Measurements from ENCODE around the gene KLF1. TPM values are rescaled to one million over a fixed set of nuclear protein-coding genes. Genes with fewer than 3 reads are reported as not detected.
"Not testable (repeated sequence)": the region's sequence is repeated elsewhere in the genome, so short reads cannot be mapped to it uniquely, and the experiment has no call there.

KLF1 gene
- total RNA-seq, 1 experiment from 2014 or later = 0.06 TPM

DNA sequence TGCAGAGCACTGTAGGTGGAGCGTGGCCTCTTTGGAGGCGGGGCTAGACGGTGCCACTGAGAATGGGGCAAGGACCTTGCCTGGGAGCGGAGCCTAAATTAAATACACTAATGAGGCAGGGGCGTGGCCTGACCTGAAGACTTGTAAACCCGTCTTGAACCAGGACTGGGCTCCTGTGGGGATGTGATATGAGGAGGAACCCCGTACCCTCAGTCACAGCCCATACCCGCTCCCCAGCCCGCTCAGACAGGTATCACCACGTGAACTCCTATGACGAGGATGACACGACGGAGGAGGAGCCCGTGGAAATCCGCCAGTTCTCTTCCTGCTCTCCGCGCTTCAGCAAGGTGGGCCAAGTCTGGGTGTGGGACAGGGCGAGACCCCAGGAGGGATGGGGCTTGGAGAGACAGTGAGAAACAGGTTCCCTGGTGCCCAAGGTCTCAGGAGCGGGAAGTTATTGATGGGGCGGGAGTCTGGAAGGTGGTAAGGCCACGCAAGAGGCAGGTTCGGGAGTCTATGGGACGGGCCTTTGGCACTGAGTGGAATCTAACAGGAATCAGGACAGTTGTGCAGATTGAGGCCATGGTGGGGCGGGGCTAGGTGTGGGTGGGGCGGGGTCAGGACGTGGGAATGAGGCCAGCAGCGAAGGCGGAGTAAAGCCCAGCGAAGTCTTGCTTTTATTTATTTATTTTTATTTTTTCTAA lies 20.4 kb downstream of the KLF1 start:
- Histone ChIP-seq H3K27me3 (no peaks in the 10 kb centered on the region), H3K4me1 (0 out of 2 replicates have a peak, but pooled peaks cover 2% of the 10 kb centered on the region), H3K36me3 (no peaks in the 10 kb centered on the region), H3K4me3 (peak overlapping the region; percentile 59), H3K27ac (no peak overlapping the region), H3K9me3 (replicated peaks) (no peaks in the 10 kb centered on the region)
- peak; percentile 49 to 60 for DNase-seq

DNA sequence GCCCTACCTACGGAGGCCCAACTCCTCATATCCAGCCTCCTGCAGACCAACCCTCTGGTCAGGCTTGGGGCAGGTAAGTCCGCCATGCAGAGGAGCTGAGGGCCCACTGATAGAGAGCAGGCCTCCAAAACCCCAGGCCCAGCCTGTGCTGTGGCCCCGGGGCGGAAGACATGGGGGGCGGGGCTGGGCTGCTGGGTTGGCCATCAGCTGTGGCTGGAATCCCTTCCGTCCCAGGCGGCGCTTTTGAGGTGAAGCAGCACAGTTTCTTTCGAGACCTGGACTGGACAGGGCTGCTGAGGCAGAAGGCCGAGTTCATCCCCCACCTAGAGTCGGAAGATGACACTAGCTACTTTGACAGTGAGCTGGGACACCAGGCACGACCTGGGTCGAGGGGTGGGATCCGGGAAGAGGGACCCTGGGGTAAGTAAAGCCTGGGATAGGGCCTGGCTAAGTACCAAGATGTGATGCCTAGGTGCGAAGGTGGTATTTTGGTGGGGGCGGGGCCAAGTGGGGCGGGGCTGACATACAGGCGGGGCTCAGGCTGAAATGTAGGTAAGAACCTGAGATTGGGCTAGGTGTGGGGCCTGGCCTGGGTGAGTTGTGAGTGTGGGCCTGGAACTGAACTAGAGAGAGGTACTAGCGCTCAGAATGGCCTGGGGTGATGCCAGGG lies 21.1 kb downstream of the KLF1 start:
- Histone ChIP-seq H3K4me3 (no peak overlapping the region), H3K27me3 (no peaks in the 10 kb centered on the region), H3K9me3 (replicated peaks) (no peaks in the 10 kb centered on the region), H3K36me3 (no peaks in the 10 kb centered on the region), H3K27ac (no peak overlapping the region), H3K4me1 (0 out of 2 replicates have a peak, but pooled peaks cover 2% of the 10 kb centered on the region)
- DNase-seq = no peak

DNA sequence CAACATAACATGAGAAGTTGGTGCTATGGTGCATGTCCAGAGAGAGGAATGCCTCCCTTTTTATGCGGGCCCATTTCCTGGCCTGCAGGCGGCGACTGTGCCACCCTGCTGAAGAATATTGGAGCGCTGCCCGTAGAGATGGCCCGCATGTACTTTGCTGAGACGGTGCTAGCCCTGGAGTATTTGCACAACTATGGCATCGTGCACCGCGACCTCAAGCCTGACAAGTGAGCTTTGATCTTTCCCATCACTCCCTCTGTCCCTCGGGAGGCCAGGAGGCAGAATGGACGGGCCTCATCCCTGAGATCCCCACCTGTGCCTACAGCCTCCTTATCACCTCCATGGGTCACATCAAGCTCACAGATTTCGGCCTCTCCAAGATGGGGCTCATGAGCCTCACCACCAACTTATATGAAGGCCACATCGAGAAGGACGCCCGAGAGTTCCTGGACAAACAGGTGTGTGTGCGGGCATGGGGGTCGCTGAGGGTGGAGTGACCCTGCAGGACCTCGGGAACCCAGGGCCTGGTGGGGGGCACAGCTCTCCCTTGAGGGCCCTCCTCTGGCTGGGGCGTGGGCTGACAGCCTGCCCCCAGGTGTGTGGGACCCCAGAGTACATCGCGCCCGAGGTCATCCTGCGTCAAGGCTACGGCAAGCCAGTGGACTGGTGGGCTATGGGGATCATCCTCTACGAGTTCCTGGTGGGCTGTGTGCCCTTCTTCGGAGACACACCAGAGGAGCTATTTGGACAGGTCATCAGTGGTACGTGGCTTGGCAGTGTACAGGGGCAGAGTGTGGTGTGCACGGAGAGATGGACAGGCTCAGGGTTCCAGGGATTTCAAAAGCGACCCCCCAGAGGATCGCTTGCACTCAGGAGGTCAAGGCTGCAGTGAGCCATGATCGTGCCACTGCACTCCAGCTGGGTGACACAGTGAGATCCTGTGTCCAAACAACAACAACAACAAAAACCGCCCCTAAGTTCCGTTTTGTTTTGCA lies 22.0 kb downstream of the KLF1 start:
- Histone ChIP-seq H3K9me3 (replicated peaks) (no peaks in the 10 kb centered on the region), H3K36me3 (no peaks in the 10 kb centered on the region), H3K27me3 (no peaks in the 10 kb centered on the region), H3K27ac (no peak overlapping the region), H3K4me1 (0 out of 2 replicates have a peak, but pooled peaks cover 2% of the 10 kb centered on the region), H3K4me3 (no peak overlapping the region)
- no peak for DNase-seq

DNA sequence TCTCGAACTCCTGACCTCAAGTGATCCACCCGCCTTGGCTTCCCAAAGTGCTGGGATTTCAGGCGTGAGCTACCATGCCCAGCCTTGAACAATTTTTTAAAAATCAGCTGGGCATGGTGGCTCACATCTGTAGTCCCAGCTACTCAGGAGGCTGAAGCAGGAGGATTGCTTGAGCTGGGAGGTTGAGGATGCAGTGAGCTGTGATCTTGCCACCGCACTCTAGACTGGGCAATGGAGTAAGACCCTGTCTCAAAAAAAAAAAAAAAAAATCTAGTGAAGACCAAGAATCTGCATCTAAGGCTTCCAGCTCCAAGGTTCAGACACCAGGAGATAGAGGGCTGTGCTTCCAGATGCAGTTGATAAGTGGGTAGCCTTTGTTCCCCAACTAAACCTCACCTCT lies 22.9 kb downstream of the KLF1 start:
- H3K4me3 ChIP-seq = no peak overlapping the region
- no peaks in the 10 kb centered on the region for H3K9me3 ChIP-seq (replicated peaks)
- no peak overlapping the region for H3K27ac ChIP-seq
- H3K36me3 ChIP-seq = no peaks in the 10 kb centered on the region
- no peak for DNase-seq
- no peaks in the 10 kb centered on the region for H3K27me3 ChIP-seq
- 0 out of 2 replicates have a peak, but pooled peaks cover 2% of the 10 kb centered on the region for H3K4me1 ChIP-seq

DNA sequence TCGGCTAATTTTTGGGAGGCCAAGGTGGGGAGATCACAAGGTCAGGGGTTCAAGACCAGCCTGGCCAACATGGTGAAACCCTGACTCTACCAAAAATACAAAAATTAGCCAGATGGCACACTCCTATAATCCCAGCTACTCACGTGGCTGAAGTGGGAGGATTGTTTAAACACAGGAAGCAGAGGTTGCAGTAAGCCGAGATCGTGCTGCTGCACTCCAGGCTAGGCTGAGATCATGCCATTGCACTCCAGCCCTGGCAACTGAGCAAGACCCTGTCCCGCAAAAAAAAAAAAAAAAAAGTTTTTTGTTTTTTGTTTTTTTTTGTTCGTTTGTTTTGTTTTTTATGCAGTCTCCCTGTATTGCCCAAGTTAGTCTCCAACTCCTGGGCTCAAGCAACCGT lies 27.5 kb downstream of the KLF1 start:
- H3K9me3 ChIP-seq (replicated peaks) = no peaks in the 10 kb centered on the region
- no peaks in the 10 kb centered on the region for H3K4me1 ChIP-seq
- H3K4me3 ChIP-seq = no peak overlapping the region
- H3K27me3 ChIP-seq = no peaks in the 10 kb centered on the region
- no peak for DNase-seq
- H3K27ac ChIP-seq = no peak overlapping the region
- H3K36me3 ChIP-seq = no peaks in the 10 kb centered on the region

DNA sequence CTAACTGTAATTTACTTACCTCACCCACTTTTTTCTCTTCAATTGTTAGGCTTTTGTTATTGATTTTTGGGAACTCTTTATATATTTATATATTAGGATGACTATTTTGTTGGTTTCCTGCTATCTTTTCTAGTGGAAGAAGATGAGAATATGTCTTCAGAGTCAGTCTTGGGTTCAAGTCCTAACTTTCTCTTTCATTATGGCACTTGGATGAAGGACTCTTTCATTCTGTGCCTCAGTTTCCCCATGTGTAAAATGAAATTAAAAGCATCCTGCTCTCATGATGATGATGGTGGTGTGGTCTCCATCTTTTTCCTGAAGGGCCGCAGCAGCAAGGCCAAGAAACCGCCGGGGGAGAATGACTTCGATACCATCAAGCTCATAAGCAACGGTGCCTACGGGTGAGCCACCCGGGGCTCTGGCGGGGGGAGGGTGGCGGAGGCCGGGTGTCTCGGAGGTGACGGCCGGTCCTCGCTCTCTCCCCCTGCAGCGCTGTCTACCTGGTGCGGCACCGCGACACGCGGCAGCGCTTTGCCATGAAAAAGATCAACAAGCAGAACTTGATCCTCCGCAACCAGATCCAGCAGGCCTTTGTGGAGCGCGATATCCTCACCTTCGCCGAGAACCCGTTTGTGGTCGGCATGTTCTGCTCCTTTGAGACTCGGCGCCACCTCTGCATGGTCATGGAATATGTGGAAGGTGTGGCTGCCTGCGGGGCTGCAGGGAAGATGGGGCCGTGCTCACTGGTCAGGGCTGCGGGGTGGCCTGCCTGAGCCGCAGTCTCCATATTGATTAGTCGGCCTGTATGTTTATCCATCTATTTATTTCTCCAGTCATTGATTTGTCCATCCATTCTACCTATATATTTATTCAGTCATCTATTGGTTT lies 28.7 kb downstream of the KLF1 start:
- Histone ChIP-seq H3K4me1 (no peaks in the 10 kb centered on the region), H3K36me3 (no peaks in the 10 kb centered on the region), H3K9me3 (replicated peaks) (no peaks in the 10 kb centered on the region), H3K27me3 (no peaks in the 10 kb centered on the region), H3K4me3 (no peak overlapping the region), H3K27ac (no peak overlapping the region)
- DNase-seq = no peak

DNA sequence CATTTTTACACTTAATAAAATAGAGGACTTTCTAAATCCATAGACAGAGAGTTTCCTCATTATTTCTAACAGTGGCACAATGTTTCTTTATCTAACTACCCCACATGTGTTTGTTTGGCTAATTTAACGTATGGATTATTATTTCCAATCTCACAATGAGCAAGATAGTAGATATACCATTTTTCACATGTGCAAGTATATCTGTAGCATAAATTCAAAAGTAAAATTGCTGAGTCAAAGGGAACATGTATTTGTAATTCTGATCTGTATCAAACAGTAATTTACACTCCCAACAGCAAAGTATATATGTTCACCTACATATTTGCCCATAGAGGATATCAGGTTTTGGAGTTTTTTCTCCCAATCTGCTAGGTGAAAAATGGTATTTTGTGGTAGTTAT lies 30.3 kb downstream of the KLF1 start:
- Histone ChIP-seq H3K4me1 (no peaks in the 10 kb centered on the region), H3K36me3 (no peaks in the 10 kb centered on the region), H3K9me3 (replicated peaks) (no peaks in the 10 kb centered on the region), H3K27ac (no peak overlapping the region), H3K27me3 (no peaks in the 10 kb centered on the region), H3K4me3 (no peak overlapping the region)
- no peak for DNase-seq

DNA sequence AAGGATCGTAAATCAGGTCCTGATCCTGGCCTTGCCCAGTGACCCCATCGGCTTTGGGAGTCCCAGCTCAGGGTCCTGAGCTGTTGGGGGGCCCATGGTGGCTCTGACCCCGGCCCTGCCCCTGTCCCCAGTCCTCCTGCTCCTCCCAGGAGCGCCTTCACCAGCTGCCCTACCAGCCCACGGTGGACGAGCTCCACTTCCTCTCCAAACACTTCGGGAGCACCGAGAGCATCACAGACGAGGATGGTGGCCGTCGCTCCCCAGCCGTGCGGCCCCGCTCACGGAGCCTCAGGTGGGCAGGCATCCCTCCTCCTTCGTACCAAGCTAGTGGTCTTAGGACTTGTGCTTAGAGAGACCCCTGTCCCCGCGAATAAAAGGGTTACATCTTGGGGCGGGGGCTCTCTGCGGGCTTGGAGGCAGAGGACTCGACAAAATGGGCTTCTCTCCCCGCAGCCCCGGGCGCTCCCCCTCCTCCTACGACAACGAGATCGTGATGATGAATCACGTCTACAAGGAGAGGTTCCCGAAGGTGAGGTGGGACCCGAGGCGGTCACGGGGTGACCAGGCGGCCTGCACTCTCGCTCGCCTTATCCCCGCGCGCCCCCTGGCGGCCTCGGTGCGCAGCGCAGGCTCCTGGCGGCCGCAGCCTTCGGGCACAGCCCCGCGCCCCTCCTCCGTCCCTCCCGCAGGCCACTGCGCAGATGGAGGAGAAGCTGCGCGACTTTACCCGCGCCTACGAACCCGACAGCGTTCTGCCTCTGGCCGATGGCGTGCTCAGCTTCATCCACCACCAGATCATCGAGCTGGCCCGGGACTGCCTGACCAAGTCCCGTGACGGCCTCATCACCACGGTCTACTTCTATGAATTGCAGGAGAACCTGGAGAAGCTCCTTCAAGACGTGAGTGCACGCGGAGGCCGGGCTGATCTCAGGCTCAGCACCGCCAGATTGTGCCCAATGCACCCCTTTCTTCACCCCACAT lies 39.6 kb downstream of the KLF1 start:
- H3K4me3 ChIP-seq = no peak overlapping the region
- no peaks in the 10 kb centered on the region for H3K27me3 ChIP-seq
- no peaks in the 10 kb centered on the region for H3K4me1 ChIP-seq
- no peak overlapping the region for H3K27ac ChIP-seq
- H3K9me3 ChIP-seq (replicated peaks) = no peaks in the 10 kb centered on the region
- peak; percentile 85 to 90 for DNase-seq
- H3K36me3 ChIP-seq = no peaks in the 10 kb centered on the region

DNA sequence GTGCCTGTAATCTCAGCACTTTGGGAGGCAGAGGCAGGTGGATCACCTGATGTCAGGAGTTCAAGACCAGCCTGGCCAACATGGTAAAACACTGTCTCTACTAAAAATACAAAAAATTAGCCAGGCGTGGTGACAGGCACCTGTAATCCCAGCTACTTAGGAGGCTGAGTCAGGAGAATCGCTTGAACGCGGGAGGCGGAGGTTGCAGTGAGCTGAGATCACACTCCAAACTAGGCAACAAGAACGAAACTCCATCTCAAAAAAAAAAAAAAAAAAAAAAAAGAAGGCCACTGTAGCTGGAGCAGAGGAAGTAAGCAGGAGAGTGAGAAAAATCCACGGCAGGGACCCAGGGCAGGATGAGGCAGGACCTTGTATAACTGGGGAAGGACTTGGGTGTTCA lies 40.4 kb downstream of the KLF1 start:
- not testable (repeated sequence) for H3K27ac ChIP-seq; DNase-seq; H3K36me3 ChIP-seq; H3K27me3 ChIP-seq; H3K9me3 ChIP-seq (replicated peaks); H3K4me3 ChIP-seq; H3K4me1 ChIP-seq

DNA sequence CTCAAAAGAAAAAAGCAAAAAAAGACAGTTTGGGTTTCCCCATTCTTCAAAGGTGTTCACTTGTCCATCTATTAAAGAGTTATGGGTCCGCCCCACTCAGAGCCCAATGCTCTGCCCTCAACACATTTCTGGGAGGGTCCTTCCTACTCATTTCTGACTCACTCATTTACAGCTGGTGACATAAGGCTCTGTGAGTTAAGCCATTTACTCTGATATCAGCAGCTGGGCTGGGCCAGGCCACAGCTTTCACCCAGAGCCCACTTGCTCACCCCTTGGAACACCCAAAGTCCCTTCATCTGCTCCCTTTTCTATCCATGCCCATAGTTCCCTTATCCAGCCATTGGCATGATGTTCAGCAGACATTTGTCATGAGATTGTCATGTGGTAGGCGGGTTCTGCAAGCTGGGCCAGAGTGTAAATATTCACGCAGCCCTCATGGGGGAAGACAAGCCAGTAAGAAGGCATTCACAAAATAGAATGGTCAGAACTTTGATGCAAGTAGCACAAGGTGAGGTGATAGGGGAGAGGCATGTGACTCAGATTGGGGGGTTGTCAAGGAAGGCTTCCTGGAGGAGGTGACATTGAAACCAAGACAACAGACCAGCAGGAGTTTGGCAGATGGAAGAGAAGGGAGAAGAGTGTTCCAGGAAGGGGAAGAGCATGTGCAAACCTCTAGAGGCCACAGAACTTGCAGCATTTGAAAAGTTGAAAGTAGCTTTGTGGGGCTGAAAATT lies 42.8 kb downstream of the KLF1 start:
- Histone ChIP-seq H3K9me3 (replicated peaks) (no peaks in the 10 kb centered on the region), H3K27ac (no peak overlapping the region), H3K36me3 (no peaks in the 10 kb centered on the region), H3K4me1 (no peaks in the 10 kb centered on the region), H3K27me3 (peaks cover 5% of the 10 kb centered on the region; the same call in 1 of the 2 replicates), H3K4me3 (no peak overlapping the region)
- no peak for DNase-seq

DNA sequence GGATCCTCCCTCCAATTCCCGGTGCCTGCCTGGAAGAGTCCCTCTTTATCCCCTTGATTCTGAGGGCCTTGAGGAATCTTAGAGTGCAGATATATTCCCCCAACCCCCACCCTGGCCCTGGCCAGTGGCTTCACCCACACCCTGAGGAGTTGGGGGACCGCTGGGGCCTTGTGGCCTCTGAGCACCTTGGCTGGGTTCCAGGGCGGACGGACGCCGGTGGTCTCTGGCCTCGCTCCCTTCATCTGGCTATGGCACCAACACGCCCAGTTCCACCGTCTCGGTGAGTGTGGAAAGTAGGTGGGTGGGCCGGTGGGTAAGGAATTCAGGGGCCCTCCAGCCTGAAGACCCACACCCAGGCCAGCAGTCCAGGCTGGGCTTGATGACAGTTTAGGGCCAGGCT lies 43.7 kb downstream of the KLF1 start:
- no peak for DNase-seq
- no peaks in the 10 kb centered on the region for H3K36me3 ChIP-seq
- no peak overlapping the region for H3K27ac ChIP-seq
- H3K9me3 ChIP-seq (replicated peaks) = no peaks in the 10 kb centered on the region
- peaks cover 6% of the 10 kb centered on the region; the same call in 1 of the 2 replicates for H3K27me3 ChIP-seq
- no peaks in the 10 kb centered on the region for H3K4me1 ChIP-seq
- no peak overlapping the region for H3K4me3 ChIP-seq

DNA sequence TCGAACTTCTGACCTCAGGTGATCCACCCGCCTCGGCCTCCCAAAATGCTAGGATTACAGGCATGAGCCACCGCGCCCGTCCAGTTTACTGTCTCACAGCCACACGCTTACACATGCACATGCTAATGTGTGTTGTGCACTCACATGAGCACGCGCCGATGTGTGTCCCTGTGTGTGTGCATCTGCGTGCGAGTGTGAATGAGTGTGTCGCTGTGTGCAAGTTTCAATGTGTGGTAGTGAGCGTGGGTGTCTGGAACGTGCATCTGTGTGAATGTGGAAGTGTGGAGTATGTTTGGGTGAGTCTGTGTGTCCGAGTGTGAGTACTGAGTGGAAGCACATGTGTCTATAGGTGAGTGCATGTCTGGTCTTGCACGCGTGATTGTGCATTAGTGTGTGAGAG lies 44.5 kb downstream of the KLF1 start:
- peaks cover 10% of the 10 kb centered on the region; the same call in 1 of the 2 replicates for H3K27me3 ChIP-seq
- DNase-seq = no peak
- H3K4me3 ChIP-seq = no peak overlapping the region
- H3K4me1 ChIP-seq = no peaks in the 10 kb centered on the region
- no peak overlapping the region for H3K27ac ChIP-seq
- no peaks in the 10 kb centered on the region for H3K9me3 ChIP-seq (replicated peaks)
- no peaks in the 10 kb centered on the region for H3K36me3 ChIP-seq

DNA sequence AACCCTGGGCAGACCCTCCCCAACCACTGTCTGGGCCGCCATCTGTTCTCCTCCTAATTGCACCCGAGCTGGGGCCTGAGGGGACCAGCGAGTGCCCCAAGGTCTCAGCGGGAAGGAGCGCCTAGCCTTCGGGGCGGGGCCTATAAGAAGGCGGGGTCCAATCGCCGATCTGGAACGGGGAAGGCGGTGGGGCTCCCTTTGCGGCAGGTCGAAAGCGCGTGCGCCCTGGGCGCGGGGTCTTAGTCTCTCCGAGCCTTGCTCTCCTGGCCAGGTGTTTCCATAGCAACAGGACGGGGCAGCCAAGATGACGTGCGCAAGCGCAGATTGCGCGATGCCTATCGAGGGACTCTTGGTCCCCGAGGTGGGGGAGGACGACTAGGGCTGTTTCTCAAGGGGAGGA lies 45.9 kb downstream of the KLF1 start:
- no peak overlapping the region for H3K27ac ChIP-seq
- peaks cover 11% of the 10 kb centered on the region; the same call in 1 of the 2 replicates for H3K27me3 ChIP-seq
- no peaks in the 10 kb centered on the region for H3K9me3 ChIP-seq (replicated peaks)
- DNase-seq = peak; percentile 49 to 52
- H3K4me3 ChIP-seq = no peak overlapping the region
- H3K36me3 ChIP-seq = no peaks in the 10 kb centered on the region
- no peaks in the 10 kb centered on the region for H3K4me1 ChIP-seq
